AG04449 (cell line): Measurements from ENCODE around the gene CHTF18.

Experiments
- CTCF ChIA-PET: fragments of 350-600 bp; formaldehyde crosslinking; extraction: SDS; loops from one replicate; lab custom pipeline; 2021; ENCODE audit warnings: antibody characterized with exemption; lab: Yijun Ruan, JAX
- POLR2A ChIA-PET: fragments of 400-600, 350-600 bp; formaldehyde crosslinking; extraction: SDS; loops from one replicate; lab custom pipeline; 2020; ENCODE audit warnings: antibody characterized with exemption, inconsistent platforms; lab: Yijun Ruan, JAX
- DNase-seq: peaks from one replicate; pipeline ENCODE4 v3.0.0-alpha.2; 2010; ENCODE audit warnings: low read depth, low spot score
- H3K4me3 ChIP-seq: 2 replicates; pipeline ENCODE4 v1.5.1; 2011; ENCODE audit warnings: low read depth, mild to moderate bottlenecking, control low read depth, low read length
- TF ChIP-seq, protein P1 (sequence below): IDR thresholded peaks from one replicate; pipeline ENCODE4 v1.5.1; 2011; ENCODE audit warnings: mild to moderate bottlenecking, moderate library complexity, low read length, control low read depth, inconsistent platforms; ENCODE audit not compliant: insufficient read depth; ENCODE audit errors: missing control alignments

The CHTF18 gene

DNA sequence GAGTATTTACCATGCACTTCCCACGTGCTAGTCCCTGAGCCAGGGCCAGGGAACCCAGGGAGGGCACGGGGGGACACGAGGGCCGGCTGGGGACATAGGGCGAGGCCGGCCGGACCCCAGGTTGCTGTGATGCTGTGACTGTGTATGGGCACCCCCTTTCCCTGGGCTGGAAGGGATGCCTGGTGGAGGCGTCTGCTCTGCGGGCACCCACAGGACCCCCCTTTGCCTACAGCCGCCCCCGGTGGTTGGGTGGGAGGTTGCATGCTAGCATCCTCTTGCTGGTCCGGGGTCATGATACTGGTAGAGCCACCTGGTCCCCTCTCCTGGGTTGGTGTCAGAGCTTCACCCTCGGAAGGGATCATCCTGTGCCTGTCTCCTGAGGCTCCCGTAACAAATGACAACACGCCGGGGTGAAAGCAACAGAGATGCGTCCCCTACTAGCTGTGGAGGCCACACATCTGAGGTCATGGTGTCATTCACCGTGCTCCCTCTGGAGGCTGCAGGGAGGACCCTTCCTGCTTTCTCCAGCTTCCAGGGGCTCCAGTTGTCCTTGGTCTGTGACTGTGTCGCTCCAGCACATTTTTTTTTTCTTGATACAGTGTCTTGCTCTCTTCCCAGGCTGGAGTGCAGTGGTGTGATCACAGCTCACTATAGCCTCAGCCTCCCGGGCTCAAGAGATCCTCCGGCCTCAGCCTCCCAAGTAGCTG is 44.5 kb upstream of the CHTF18 start:
- POLR2A ChIA-PET: no interaction called here

DNA sequence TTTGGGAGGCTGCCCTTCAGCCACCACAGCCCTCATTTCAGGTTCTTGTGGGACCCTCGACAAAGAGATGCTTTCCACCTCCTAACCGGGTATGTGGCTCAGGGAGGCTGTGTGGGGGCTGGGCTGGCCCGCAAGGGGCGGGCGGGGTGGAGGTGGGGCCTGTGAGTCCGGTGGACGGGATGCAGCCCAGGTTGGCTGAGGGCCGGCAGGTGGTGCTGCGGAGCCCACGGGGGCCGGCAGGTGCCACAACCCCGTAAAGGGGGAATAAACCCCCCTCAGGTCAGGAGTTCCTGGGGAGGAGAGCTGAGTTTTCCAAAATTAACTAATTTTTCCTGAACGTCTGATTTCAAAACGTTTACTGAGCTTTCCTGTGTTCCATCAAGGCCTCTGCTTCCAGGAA is 42.7 kb upstream of the CHTF18 start:
- CTCF ChIA-PET: interaction anchor here (0.7 to 5.9 kb wide), 2 partner anchors 10 to 33 kb away, joined by 3 to 24 read pairs; no protein-coding TSS in a partner anchor
- no peak for DNase-seq
- POLR2A ChIA-PET: no interaction called here
- TF ChIP-seq, protein P1, sequence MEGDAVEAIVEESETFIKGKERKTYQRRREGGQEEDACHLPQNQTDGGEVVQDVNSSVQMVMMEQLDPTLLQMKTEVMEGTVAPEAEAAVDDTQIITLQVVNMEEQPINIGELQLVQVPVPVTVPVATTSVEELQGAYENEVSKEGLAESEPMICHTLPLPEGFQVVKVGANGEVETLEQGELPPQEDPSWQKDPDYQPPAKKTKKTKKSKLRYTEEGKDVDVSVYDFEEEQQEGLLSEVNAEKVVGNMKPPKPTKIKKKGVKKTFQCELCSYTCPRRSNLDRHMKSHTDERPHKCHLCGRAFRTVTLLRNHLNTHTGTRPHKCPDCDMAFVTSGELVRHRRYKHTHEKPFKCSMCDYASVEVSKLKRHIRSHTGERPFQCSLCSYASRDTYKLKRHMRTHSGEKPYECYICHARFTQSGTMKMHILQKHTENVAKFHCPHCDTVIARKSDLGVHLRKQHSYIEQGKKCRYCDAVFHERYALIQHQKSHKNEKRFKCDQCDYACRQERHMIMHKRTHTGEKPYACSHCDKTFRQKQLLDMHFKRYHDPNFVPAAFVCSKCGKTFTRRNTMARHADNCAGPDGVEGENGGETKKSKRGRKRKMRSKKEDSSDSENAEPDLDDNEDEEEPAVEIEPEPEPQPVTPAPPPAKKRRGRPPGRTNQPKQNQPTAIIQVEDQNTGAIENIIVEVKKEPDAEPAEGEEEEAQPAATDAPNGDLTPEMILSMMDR: peak; percentile 27
- H3K4me3 ChIP-seq: no peak overlapping the region

More for the DNA sequence above, 44.5 kb upstream of the CHTF18 start:
- H3K4me3 ChIP-seq: no peak overlapping the region
- DNase-seq: no peak
- CTCF ChIA-PET: interaction anchor here (0.6 to 5.9 kb wide), 6 partner anchors 8 to 42 kb away, joined by 3 to 48 read pairs (median 6); no protein-coding TSS in a partner anchor
- TF ChIP-seq, protein P1: no peak

DNA sequence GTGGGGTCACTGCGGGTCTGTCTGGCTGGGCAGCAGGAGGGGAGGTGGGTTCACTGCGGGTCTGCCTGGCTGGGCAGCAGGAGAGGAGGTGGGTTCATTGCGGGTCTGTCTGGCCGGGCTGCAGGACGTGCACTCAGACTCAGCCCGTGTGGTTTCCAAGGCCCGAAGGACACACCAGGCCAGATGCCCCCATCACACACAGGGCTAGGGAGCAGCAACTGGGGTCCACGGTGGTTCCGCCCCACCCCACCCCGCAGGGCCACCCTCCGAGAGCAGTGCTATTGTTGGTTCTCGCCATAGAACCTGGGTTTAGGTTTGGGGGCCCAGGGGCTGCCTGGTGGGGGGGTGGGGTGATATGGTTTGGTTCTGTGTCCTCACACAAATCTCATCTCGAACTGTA is 41.8 kb upstream of the CHTF18 start:
- TF ChIP-seq, protein P1: no peak
- DNase-seq: no peak
- POLR2A ChIA-PET: no interaction called here
- H3K4me3 ChIP-seq: no peak overlapping the region
- CTCF ChIA-PET: no interaction called here

- ChIA-PET POLR2A (no interaction called here), CTCF (interaction anchor here (0.8 to 4.1 kb wide), 5 partner anchors 8 to 307 kb away, joined by 3 to 40 read pairs (median 3); partner anchors contain the start of gene CIAO3)
- no peak for DNase-seq
- H3K4me3 ChIP-seq: no peak overlapping the region
- TF ChIP-seq, protein P1: no peak
These were observed 40.3 kb upstream of the CHTF18 start for GRCh38 chr16:747978-748746.

DNA sequence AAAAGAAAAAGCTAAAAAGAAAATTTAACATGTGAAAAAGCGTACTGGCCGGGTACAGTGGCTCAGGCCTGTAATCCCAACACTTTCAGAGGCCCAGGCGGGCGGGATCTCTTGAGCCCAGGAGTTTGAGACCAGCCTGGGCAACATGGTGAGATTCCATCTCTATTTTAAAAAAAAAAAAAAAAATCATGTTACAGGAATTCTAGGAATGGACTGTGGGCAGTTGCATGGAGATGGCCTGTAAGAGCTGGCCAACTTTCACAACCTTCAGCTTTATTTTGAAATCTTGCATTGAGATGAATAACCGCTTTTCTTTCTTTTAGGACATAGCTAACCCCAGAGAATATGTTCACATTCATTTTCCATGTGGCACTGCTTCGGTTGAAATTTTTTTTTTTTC is 39.4 kb upstream of the CHTF18 start:
- CTCF ChIA-PET: interaction anchor here (0.8 to 4.1 kb wide), 7 partner anchors 9 to 306 kb away, joined by 3 to 40 read pairs (median 5); partner anchors contain the start of genes ANTKMT and CIAO3
- DNase-seq: peak; percentile 57
- no peak overlapping the region for H3K4me3 ChIP-seq
- TF ChIP-seq, protein P1: no peak
- POLR2A ChIA-PET: interaction anchor here (0.7 kb wide), 2 partner anchors 8 to 19 kb away, joined by 3 read pairs; partner anchors contain the start of gene CIAO3
